GM12892 (cell line): ENCODE measurements around the gene PRKD3.

ENCODE experiments used
- DNase-seq: peaks from one replicate; pipeline ENCODE4 v3.0.0; 2011; ENCODE audit not compliant: insufficient read length
- FAIRE-seq: peaks from 2 replicates; lab custom pipeline; 2011; peaks lifted over from hg19 to GRCh38; lab: Jason Lieb, UNC
- POLR2A ChIP-seq: IDR thresholded peaks from 2 replicates; pipeline ENCODE4 v1.6.1; 2011; ENCODE audit warnings: low read depth, low read length, control low read depth
- POLR2AphosphoS5 ChIP-seq: IDR thresholded peaks from 2 replicates; pipeline ENCODE4 v1.6.1; 2011; ENCODE audit warnings: low read depth, low read length, control low read depth
- TAF1 ChIP-seq: IDR thresholded peaks from 2 replicates; pipeline ENCODE4 v1.6.1; 2011; ENCODE audit warnings: low read depth, mild to moderate bottlenecking, control low read depth, low read length, borderline replicate concordance

Gene PRKD3

DNA sequence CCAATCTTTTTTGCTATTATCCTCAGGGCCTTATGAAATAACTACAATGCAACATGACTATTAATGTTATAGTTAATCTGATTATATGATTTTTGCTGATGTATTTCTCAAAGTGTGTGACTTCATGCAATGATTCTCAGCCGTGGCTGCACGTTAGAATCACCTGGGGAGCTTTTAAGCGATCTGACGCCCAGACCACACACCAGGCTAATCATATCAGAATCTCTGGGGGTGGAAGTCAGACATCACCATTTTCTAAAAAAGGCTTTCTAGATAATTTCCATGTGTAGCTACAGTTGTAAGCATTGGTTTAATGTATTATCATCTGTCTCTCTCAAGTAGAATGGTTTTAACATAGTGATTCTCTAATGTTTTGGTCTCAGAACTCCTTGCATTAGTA is 14.3 kb upstream of the PRKD3 start:
- FAIRE-seq = no peak
- TF ChIP-seq POLR2A (no peak), TAF1 (no peak), POLR2AphosphoS5 (no peak)

DNA sequence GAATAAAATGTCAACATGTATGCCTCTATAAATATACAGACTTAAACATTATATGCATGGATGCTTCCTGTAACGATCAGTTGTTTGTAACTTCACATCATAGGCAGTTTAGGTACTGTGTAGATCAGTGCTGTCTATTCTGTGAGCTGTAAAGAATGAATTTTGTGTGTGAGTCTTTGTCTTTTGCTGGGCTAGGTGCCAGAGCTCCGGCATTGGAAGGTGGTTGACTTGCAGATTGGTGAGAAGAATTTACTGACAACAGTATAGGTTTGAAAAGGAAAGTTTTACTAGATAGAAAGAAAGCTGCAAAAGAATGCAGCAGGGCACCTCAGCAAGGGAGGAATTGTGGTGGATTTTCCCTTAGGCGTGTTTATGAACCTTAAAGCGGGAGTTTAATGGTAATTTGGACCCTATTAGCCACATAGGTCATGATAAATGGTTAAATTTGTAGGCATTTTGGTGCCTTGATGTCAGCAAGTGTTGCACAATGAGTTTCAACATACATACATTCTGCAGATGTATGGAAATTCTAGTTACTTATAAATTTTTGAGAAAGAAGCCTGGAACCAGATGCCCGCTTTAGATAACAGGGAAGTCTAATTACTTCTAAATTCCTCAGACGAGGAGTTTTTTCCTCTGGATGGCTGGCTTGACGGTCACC is 13.1 kb upstream of the PRKD3 start:
- FAIRE-seq (no peak), DNase-seq (no peak)
- TF ChIP-seq TAF1 (no peak), POLR2A (no peak), POLR2AphosphoS5 (no peak)

More for the DNA sequence above, 14.3 kb upstream of the PRKD3 start:
- no peak for DNase-seq

DNA sequence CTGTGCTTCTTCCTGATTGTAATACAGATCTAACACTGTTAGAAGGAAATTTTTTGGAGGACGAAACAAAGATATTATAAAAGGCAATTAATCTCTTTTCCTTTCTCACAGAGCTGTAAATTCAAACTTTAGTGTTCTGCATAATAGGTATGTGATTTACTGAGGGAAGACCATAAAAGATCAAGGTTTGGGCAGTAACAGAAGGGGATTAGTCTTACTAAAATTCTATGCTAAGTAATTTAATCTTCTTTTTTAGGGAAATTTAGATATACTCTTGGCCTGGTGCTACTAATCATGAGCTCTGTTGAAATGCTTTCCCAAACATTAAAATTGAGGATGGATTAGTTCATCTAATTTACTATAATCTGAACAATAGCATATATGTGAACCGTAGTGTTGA is 11.0 kb upstream of the PRKD3 start:
- TF ChIP-seq POLR2AphosphoS5 (no peak), POLR2A (no peak), TAF1 (no peak)
- FAIRE-seq (no peak), DNase-seq (no peak)

DNA sequence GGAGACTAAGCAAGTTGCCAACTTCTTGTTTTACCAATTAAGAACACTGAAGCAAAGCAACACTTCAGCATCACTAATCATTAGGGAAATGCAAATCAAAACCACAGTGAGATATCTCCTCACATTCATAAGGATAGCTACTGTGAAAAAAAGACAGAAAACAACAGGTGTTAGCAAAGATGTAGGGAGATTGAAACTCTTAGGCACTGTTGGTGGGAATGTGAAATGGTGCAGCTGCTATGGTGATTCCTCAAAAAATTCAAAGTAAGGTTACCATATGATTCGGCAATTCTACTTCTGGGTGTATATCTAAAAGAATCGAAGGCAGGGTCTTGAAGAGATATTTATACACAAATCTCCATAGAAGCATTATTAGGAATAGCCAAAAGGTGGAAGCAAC is 8.6 kb upstream of the PRKD3 start:
- no peak for FAIRE-seq
- no peak for DNase-seq
- TF ChIP-seq TAF1 (no peak), POLR2AphosphoS5 (no peak), POLR2A (no peak)

DNA sequence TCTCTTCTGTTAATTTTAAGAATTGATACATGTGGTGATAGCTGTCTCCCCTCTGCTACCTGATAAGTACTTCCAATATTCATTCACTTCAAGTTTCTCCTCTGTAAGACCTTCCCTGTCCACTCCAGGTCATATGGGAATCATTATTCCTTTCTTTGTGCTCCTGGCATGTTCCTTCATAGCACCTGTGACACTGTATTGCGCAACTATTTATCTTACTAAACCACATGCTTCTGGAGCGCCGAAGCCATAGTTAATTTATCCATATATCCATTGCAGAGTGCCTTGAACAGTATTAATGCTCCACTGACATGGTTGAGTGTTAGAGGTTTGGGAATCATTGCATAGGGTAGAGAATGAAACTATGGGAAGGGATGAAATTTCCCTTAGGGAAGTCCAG is 7.9 kb upstream of the PRKD3 start:
- no peak for FAIRE-seq
- no peak for TF ChIP-seq POLR2A
- TF ChIP-seq POLR2AphosphoS5 = no peak
- no peak for TF ChIP-seq TAF1
- no peak for DNase-seq

DNA sequence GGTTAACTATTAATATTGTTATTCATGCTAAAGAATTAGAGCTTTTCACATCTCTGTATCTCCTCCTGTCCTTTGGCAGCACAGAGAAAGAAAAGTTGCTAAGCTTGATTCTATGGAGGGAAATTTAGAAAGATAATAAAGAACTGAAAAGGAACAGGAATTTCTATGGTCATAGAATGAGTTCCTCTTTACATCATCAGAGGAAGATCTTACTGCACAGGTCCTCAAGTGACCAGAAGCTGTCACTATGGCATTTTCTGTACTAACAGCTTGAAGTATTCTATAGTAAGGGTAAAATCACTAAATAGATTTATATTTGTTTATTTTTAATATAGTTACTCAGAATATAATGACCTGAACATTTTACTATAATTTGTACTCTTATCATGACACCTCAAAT is 6.0 kb upstream of the PRKD3 start:
- DNase-seq (no peak), FAIRE-seq (no peak)
- TF ChIP-seq POLR2A = no peak
- TF ChIP-seq TAF1 = no peak
- TF ChIP-seq POLR2AphosphoS5 = no peak

DNA sequence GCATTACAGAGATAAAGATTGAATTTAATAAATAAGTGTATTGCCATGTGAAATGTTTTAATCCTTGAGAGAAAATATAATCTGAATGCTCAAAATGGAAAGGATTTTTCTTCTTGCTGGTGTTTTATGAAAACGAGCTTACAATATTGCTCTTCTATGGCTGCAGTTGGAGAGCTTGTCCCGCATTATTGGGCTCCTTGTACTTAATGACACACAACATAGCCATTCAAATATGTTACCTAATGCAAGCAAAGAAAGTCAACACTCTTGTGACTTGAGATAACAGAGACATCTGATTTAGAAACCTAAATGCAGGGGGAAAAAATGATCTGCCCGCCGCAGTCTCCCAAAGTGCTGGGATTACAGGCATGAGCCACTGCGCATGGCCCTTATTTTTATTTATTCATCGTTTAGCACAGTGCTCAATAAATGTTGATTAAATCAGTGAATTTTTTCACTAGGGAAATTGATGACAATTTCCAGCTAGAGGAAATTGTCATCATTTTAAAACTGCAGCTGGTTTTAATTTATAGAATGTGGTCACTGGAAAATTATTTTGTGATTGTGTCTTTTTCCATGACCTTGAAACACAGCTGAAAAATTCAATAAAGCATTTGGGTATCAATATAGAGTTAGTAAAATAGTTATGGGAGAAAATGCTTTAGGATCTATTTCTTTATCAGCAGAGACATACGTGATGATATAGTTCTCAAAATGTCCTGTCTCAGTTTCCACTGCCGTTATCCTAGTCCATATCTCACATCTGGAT is 2.4 kb upstream of the PRKD3 start:
- FAIRE-seq = no peak
- no peak for DNase-seq
- TF ChIP-seq POLR2AphosphoS5 = no peak
- no peak for TF ChIP-seq POLR2A
- TF ChIP-seq TAF1 = no peak

DNA sequence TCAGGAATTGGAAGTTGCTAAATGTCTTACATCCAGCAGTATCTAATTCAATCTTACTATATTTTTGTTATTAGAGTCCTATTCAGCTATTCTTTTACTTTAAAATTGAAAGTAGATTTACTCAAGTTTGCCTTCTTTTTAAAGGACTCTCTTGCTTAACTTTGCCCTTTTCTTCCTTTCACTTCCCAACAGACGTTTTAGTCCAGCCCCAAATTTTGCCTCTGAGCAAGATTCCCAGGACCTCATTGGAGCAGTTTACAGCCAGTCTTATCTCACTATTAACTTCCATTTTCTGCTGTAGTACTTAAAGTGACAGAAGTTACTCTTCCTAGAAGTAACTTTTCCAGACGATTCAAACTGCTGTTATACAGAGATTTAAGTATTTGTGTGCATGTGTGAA is 1.7 kb upstream of the PRKD3 start:
- TF ChIP-seq TAF1 (no peak), POLR2A (no peak), POLR2AphosphoS5 (no peak)
- FAIRE-seq (no peak), DNase-seq (no peak)

DNA sequence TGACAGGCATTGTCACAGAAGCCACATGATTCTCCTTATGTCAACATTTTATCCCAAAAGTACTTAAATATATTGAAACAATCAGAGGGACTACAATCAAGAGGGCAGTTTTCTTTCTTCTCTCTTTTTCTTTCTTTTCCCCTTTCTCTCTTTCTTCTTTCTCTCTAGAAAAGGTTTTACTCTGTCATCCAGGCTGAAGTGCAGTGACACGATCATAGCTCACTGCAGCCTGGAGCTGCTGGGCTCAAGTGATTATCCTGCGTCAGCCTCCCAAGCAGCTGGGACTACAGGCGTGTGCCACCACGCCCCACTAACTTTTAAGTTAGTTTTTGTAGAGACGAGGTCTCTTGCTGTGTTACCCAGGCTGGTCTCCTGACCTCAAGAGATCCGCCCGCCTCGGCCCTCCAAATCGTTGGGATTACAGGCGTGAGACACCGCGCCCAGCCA is 1.0 kb upstream of the PRKD3 start:
- DNase-seq (no peak), FAIRE-seq (no peak)
- TF ChIP-seq TAF1 = no peak
- no peak for TF ChIP-seq POLR2A
- TF ChIP-seq POLR2AphosphoS5 = no peak

DNA sequence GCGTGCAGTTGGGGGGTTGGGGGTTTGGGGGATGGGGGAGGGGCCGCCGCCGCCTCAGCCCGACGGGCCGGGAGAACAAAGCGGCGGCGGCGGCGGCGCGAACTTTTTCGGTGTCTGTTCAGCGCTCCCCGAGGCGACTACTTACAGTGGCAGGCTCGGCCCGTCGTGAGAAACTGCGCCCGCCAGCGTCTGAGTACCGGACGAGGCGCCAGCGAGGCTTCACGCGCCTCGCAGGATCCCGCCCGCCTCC is 172 bp downstream of the PRKD3 start:
- FAIRE-seq (peak; percentile 56), DNase-seq (no peak)

DNA sequence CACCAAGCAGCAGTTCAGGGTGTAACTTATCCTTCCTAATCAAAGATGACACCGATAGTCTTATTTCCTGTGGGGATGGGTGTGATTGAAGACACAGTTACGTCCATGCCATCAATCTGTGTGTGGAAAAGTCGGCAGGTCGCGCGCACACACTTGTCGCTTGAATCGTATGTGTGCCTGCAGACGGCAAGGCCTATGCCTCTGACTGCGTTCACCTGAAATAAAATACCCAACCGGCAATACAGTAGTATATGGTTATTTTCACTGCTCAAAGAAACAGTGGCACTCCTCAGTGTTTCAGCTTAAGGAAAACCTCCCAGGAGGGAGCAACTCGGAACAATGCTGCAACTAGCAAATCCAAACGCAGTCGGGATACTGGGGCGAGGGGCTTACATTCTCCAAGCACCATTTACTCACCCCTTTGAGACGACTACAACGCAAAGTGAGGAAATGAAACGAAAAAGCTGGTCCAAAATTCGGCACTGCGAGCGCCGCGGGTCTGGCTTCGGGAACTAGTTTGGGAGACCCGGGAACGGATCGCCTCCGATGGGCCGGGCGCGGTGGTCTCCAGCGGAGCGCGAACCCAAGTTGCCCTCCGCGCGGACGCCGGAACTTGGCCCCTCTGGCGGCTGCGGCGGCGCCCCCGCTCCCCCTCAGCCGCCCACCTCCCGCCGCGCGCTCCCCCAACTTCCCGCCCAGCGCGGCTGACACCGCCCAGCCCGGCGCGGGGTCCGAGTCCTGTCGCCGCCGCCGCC is 675 bp downstream of the PRKD3 start:
- FAIRE-seq = no peak
- TF ChIP-seq TAF1 (no peak), POLR2AphosphoS5 (peak; percentile 53; the same call in 1 of the 2 replicates), POLR2A (peak; percentile 62; the same call in 1 of the 2 replicates)
- DNase-seq = no peak

More for the DNA sequence above, 172 bp downstream of the PRKD3 start:
- peak; percentile 75 for TF ChIP-seq POLR2A
- TF ChIP-seq TAF1 = 0 out of 2 replicates have a peak, but pooled peaks have one; percentile 48
- peak; percentile 43; the same call in 1 of the 2 replicates for TF ChIP-seq POLR2AphosphoS5
